NCI-H2196 (cell line): Measurements from ENCODE around the gene AFF4.
"Not testable (repeated sequence)": the region's sequence is repeated elsewhere in the genome, so short reads cannot be mapped to it uniquely, and the experiment has no call there.

Source experiments
- DNase-seq: peaks from one replicate; lab custom pipeline; 2025; ENCODE audit not compliant: unreplicated experiment; lab: John Stamatoyannopoulos, UW

AFF4 gene

DNA sequence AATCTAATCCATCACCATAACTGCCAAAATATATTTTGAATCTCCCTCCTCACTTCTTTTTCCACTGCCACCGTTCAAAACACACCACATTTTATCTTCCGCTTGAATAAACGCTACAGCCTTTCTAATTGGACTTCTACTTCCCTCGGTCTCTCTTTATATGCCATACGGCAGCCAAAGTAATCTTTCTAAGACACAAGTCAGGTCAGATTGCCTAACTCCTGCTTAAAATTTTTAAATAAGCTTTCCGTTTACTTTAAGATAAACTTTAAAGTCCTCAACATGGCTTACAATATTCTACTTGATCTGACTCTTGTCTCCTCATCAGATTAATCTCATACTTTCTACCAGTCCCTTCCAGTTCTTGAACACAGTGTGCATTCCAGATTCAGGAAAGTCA lies 9.7 kb downstream of the AFF4 start:
- no peak for DNase-seq

DNA sequence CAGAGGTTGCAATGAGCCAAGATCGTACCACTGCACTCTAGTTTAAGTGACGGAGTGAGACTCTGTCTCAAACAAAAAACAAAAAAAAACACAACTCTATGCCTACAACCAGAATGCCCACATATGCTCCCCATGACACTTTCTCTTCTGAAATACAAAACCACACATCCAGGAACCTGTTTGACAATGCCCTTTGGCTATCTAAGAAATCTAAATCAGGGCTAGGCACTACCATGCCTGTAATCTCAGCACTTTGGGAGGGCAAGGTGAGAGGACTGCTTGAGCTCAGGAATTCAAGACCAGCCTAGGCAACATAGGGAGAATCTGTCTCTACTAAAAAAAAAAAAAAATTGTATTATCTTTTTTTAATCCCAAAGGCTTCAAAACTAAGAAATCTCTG lies 10.6 kb downstream of the AFF4 start:
- no peak for DNase-seq

DNA sequence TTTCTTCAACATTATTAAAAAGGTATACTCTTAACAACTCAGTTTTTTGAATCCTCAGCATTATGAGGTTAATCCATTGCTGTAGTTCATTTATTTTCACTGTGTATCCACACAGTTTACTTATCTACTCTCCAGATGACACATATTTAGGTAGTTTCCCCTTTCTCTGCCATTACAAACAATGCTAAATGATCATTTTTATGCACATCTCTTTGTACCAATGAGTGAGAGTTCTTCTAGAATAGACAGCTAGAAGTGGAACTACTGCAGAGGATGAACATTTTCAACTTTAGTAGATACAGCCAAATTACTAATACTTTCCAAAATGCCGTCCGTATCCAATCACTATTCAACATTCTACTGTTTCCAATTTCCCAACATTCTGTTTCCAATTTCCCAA lies 11.5 kb downstream of the AFF4 start:
- DNase-seq = no peak

DNA sequence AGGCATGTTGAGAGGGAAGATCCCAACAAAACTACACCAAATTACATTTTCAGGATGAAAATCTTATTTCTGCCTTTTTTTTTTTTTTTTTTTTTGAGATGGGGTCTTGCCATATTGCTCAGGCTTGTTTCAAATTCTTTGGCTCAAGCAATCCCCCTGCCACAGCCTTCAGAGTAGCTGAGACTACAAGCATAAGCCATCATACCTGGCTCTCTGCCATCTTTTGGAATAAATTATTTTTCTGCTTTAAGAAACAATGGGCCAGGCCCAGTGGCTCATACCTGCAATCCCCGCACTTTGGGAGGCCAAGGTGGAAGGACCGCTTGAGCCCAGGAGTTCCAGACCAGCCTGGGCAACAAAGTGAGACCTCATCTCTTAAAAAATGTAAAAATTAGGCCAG lies 14.3 kb downstream of the AFF4 start:
- no peak for DNase-seq

DNA sequence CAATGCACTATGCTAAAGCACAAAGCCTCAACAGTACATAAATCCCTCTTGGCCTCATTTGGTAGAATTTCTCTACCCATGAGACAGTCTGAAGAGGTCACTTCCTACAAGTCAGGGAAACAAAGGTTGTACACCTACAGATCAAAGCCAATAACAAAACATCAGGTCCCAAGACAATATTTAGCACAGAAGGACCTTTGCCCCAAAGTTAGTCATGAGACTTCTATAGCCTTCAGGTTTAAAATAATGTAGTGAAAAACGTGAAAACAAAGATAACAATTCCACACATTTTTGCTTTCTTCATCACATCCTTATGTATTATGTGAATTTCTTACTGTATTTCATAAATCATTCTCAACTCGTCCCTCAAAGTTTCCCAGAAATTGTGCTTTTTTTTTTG lies 15.8 kb downstream of the AFF4 start:
- DNase-seq = no peak

DNA sequence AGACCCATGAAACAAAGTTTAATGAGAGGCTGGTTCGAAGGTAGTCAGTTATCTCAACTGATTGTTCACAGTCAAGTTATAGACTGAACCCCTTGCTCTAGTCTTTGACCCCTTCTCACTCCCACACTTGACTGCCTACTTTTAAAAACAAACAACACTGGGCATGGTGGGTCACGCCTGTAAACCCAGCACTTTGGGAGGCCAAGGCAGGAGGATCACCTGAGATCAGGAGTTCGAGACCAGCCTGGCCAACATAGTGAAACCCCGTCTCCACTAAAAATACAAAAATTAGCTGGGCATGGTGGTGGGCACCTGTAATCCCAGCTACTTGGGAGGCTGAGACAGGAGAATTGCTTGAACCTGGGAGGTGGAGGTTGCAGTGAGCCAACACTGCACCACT lies 18.1 kb downstream of the AFF4 start:
- DNase-seq = not testable (repeated sequence)

DNA sequence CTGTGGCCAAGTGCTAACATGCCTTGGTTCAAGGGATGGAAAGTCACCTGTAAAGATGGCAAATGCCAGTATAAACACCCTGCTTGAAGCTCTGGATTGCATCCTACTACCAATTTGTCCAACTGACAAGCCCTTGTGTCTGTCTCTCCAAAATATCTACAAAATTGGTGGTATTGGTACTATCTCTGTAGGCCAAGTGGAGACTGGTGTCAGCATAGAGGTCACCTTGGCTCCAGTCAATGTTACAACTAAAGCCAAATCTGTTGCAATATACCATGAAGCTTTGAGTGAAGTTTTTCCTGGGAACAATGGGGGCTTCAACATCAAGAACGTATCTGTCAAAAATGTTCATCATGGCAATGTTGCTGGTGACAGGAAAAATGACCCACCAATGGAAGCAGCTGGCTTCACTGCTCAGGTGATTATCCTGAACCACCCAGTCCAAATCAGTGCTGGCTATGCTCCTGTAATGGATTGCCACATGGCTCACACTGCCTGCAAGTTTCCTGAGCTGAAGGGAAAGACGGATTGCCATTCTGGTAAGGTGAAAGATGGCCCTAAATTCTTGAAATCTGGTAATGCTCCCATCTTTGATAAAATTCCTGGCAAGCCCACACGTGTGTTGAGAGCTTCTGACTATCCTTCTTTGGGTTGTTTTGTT lies 19.9 kb downstream of the AFF4 start:
- no peak for DNase-seq

DNA sequence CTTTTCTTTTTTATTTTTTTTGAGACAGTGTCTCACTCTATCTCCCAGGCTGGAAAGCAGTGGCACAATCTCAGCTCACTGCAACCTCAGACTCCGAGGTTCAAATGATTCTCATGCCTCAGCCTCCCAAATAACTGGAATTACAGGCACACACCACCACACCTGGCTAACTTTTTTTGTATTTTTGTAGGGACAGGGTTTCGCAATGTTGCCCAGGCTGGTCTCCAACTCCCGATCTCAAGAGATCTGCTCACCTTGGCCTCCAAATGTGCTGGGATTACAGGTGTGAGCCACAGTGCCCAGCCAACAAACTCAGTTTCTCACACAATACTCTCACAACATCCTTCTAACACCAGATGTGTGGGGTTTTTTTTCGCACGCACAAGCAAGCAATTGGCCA lies 22.1 kb downstream of the AFF4 start:
- no peak for DNase-seq

DNA sequence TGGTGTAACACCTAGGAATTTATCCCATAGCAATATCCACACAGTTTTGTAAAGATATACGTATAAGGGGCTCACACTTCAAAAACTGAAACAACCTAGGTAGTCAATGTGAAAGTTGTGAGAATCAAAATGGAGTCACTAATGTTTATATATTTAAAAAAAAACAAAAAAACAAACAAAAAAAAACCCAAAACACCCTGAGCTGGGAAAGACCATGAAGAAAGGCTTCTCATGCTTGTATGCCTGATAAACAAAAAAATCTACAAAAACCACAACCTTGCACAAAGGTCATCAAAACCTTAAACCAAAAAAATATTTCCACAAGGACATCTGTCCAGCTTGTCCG lies 35.4 kb downstream of the AFF4 start:
- no peak for DNase-seq

DNA sequence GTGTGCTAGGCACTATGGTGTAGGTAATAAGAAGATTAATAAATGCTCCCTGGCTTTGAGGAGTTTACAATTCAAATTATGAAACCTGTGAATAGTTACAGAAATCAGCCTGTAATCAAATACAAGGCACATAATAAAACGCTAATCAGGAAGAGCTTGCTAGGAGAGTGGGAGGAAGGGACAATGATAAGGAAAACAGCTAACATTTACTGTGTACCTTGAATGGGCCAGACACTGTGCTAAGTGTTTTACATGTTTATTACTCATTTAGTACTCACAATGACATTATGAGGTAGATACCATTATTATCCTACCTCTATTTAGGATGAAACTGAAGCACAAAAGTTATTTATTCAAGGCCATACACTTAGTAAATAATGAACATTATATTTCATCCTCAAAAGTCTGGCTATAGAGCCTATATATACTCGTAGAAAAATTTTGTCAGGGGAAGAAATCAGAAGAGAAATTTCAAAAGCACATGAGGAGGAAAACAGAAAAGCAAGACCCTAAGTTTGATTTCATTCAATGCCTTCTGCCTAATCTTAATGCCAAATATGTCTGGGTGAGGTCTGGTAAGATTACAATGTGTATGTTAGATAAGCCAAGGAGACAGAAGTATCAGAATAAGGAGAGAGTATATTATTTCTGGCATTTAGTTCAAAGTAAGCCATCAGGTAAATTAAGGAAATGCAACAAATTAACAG lies 35.9 kb downstream of the AFF4 start:
- DNase-seq = no peak

DNA sequence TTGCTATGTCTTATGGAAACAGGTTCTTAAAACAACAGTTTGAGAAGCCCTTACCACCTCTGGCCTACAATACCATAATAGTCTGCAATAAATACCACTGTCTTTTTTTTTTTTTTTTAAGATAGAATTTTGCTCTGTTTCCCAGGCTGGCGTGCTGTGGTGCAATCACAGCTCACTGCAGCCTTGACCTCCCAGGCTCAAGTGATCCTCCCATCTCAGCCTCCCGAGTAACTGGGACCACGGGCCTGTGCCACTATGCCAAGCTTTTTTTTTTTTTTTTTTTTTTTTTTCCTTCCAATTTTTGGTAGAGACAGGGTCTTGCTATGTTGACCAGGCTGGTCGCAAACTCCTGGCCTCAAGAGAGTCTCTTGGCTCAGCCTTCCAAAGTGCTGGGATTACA lies 37.0 kb downstream of the AFF4 start:
- no peak for DNase-seq

DNA sequence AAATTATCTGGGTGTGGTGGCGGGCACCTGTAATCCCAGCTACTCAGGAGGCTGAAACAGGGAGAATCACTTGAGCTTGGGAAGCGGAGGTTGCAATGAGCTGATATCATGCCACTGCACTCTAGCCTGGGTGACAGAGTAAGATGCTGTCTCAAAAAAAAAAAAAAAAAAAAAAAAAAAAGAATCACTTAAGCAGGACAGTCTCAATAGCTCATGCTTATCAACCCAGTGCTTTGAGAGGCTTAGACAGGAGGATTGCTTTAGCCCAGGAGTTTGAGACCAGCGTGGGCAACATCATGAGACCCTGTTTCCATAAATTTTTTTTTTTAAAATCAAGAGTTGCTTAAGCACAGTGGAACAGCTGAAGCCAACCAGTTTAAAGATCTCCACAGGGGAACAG lies 47.3 kb downstream of the AFF4 start:
- no peak for DNase-seq

DNA sequence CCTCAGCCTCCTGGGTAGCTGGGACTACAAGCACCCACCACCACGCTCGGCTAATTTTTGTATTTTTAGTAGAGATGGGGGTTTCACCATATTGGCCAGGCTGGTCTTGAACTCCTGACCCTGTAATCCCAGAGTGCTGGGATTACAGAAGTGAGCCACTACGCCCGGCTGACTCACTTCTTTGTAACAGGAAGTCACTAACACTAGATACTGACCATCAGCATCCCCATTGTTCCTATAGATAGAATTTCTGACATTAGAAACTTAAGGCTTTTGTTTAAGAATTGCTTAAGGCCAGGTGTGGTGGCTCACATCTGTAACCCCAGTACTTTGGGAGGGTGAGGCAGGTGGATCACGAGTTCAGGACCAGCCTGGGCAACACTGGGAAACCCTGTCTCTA lies 47.8 kb downstream of the AFF4 start:
- DNase-seq = no peak

DNA sequence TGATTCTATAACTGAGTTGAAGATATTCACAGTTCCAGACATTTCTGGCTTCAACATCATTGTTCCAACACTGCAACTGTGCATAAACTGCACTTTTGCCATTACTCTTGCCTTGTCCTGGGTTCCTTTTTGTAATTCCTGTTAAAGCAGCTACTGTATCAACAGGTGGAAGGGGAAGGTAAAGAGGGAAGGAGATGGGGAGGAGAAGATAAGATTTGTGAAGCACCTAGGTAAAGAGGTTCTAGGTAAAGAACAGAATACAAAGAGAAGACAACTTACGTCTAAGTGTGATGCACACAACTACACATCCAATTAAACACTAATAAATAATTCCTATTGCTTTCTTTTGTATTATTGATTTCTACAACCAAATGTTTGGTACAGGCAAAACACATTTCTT lies 53.7 kb downstream of the AFF4 start:
- DNase-seq = no peak

DNA sequence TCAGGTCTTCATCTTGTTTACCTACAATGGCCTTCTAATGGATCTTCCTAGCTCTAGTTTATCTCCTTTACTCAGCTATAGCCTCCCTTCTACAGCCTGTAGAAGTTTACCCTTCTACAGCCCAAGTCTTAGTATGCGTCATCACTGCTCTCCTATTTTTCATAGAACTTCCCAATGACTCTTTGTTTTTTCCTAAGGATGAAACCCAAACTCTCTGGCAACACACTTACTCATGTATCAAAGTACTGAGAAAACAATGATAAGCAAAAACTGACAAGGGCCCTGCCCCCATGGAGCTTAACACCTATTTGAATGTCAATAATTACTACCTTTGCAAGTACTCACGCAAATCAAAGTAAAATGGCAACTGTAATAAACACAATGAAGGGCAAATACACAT lies 56.3 kb downstream of the AFF4 start:
- DNase-seq = no peak

DNA sequence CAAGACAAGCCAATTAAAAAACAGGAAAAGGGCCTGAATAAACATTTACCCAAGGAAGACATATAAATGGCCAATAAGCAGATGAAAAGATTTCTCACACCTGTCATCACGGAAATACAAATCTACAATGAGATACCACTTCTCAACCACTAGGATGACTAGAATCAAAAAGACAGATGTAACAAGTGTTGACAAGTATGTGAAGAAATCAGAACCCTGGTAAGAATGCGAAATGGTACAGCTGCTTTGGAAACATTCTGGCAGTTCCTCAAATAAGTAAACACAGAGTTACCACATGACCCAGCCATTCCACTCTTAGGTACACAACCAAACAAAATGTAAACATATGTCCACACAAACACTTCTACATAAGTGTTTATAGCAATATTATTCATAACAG lies 57.5 kb downstream of the AFF4 start:
- DNase-seq = peak; percentile 46

DNA sequence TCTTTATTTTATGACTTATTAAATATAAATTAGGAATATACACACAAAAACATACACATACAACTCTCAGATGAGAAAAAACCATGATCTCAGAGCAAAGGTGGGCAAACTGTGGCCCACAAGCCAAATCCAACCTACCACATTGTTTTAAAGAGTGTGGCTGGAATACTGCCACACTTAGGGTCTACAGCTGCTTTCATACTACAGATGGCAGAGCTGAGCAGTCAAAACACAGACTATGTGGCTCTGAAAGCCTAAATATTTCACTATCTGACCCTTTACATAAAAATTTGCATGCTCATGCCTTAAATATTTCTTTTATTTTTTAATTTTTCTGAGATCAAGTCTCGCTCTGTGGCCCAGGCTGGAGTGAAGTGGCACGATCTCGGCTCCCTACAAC lies 61.7 kb downstream of the AFF4 start:
- no peak for DNase-seq

DNA sequence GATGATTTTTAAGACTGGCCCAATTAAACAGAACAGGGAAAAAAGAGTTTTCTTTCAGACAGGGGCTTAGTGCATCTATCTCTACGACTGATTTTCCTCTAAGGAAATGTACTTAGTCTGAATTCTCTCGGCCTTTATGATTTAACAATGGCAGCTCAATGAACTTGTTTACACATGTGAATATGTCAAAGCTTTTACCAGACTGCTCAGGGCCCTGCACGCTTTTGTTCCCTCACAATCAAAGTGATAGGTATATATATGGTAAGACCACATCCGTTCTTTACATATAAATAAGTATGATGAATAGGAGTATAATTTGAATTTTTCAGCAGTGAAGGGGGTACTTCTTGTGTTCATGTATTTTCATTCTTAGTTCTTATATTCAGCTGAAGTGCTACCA lies 62.4 kb downstream of the AFF4 start:
- no peak for DNase-seq

DNA sequence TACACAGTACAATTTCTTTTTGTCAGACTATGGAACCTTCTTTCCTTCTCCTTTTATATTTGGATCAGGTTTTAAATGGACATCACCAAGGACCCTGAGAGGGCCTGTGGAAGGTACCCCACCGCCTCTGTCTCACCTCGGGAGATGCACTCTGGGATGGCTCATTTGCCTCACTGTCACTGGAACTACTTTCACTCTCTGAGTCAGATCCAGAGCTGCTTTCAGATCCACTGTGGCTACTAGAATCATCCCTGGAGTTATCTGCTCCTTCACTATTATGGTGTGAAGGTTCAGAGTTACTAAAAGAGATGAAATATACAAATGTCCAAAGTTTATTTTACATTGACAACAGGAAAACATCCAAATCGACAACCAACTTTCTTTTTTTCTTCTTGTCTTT lies 65.3 kb downstream of the AFF4 start:
- DNase-seq = no peak

DNA sequence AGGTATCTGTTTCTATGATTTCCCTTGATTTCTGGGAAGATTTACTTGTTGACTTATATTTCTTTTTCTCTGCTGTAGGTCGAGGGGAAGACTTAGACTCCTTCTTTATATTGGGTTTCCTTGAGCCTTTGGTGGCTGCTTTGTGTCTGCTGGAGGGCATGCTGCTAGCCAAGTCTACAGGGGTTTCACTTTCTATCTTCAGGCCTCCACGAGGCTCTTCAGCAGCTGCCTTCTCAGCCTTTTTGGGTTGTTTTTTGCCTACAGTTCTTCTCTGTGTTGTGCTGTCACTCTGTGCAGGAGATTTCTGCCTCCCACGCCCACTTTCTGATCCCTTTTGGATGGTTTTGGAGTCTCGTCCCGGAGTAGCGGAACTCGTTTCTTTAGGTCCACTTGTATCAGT lies 66.7 kb downstream of the AFF4 start:
- no peak for DNase-seq

DNA sequence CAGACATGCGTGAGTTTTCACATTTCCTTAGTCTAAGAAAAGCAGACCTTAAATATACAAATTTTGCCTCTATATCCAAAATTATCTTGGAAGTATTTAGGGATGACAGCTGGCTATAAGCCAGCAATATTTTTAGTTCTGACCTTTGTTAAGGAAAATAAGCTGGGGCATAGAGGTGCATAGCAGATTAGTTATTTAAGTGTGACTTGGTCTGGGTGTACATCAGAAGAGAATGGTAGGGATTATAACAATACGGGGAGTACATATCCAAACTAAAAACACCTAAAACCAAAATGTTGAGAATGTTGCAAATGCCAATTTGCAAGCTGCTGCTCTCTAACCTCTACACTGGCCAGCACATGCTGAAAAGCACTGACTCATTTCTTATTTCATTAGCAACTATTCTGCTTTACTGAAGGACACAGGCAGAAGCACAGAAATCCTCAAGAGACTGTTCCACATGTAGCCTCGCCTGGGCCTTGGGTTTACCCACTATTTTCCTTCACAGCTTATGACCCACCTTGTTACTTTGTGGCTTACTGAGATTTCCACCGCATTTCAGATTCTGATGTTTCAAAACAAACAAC lies 67.6 kb downstream of the AFF4 start:
- no peak for DNase-seq

DNA sequence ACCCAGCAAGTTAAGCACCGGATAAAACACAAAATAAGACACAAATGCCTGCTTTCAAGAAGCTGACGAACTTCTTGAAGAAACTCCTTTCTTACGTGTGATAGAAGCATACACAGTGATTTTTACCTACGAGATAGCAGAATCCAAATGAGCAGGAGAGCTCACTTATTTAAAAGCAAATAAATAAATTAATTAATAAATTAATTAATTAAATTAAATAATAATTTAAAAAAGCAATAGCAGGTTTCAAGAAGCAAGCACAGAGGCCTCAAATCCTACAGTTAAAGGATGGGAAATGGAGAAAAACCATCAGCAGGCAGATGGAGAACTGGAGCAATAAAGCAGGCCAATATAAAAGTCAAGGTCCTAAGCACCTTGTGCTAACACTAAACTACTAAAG lies 72.6 kb downstream of the AFF4 start:
- no peak for DNase-seq

DNA sequence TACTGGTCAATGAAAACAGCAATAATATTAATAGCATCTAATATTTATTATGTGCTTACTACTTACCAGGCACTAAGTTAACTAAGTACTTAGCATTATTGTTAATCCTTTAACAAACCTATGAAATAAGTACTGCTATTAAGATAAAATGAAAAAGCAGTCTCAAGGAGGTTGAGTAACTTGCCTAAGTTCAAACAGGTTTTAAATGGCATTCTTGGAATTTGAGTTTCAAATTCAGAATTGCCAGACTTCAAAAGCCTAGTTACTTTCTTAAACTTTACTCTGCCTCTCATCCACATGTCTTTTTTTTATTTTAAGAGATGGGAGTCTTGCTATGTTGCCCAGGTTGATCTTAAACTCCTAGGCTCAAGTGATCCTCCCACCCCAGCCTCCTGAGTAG lies 73.9 kb downstream of the AFF4 start:
- no peak for DNase-seq
